ENCODE data around the gene FSTL1. TPM values are rescaled to one million over a fixed set of nuclear protein-coding genes. Genes with fewer than 3 reads are reported as not detected.

Gene FSTL1
- total and polyA plus RNA-seq, 2 of the 8 experiments (the other 6 are each of a cell fraction or from before 2014, with no cell fraction given), result 158 to 516 TPM

DNA sequence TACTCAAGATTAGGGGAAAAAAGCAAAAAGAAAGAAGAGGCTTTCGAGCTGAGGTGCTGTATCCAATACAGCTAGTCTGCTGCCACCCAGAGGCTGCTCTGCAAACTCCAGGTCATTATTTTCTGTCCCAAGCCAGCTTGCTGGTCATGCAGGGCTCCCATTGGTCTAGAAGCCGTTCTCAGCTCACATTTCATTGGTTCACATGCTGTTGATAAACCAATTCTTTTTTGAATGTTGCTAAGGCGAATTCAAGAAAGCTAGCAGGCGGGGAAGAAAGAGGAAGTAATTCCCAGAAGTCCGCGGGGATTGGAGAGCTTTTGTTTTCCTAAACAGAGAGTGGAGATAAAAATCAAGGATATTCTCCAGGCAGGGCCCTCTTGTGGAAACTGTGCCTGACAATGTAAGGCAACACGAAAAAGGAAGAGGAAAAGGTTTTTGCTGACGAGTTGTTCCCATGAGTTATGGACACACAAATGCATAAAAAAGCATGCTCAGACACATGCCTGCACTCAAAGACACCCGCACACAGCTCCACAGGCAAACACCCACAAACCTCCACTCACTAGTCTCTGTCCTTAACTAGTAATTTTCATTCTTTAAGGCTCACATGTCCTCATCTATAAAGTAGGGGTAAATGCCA lies 33.4 kb downstream of the FSTL1 start (continued):
- peak; percentile 65 to 87 (median 75) for TF ChIP-seq CTCF (IDR thresholded peaks at IDR 0.05; ENCODE audit: control extremely low read depth in 1 of 3, insufficient read depth in 1 of 3, low read depth in 1 of 3, low read length in 3 of 3)
- TF ChIP-seq RAD21 (IDR thresholded peaks at IDR 0.05 in 1 of 2, conservative IDR thresholded peaks at IDR 0.05 in 1 of 2; ENCODE audit: low read depth in 2 of 2, low read length in 2 of 2), result peak; percentile 64 to 73; a peak in 3 of 4 replicates
- TF ChIP-seq SP1 (IDR thresholded peaks at IDR 0.05; ENCODE audit: low read depth, low read length), result 0 out of 2 replicates have a peak, but pooled peaks have one; percentile 54
- no peak for TF ChIP-seq TBP (IDR thresholded peaks at IDR 0.05; ENCODE audit: low read depth, low read length)
